Astrocyte of the spinal cord (primary cell): ENCODE data around the gene PRDM11.

ENCODE experiments used
- DNase-seq: peaks from one replicate; pipeline ENCODE4 v3.0.0; 2011; ENCODE audit warnings: low read depth, low spot score
- H3K4me3 ChIP-seq: 2 replicates; pipeline ENCODE4 v1.5.1; 2011; ENCODE audit warnings: low read depth, mild to moderate bottlenecking, low read length, moderate library complexity
- in situ Hi-C: cut with HindIII; loops from 2 replicates; pipeline ENCODE4 v1.10.0; 2017; ENCODE audit warnings: low sequenced_read_pairs
- TF ChIP-seq, protein P1 (sequence below): IDR thresholded peaks from 2 replicates; pipeline ENCODE4 v1.5.1; 2012; ENCODE audit warnings: low read depth, mild to moderate bottlenecking, low read length, inconsistent platforms

PRDM11 gene

DNA sequence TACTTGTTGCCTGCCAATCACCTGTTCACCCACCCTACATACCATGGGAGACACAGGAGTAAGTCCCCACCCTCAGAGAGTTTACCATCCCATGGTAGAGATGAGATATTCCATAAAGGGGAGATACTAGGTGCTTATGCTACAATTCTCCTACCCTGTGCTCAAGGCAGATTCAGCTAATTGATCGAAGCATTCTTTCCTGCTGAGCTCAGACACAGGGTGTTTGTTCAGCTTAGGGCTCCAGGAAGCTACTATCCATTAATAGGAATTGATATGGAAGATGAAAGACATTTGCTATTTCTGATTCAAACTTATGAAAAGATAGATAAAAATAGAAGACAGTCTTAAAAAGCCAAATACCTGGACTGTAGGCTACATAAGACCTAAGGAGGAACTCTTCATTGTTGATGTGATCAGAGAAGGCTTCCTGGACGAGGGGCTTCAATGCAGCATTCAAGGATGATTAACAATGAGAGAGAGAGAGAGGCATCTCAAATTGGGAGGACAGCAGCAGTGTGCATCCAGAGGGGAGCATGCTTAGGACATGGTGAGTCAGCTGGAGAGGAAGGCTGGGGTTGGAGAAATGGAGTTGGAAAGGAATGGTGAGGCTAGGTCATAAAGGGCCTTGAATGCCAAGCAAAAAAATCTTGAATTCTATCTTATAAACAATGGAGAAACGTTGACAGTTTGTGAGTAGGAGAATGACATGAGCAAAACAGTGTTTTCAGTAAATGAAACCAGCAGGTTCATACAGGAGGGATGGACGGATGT lies 124.7 kb downstream of the PRDM11 start:
- in situ Hi-C loops, result no loop called here
- TF ChIP-seq, protein P1, sequence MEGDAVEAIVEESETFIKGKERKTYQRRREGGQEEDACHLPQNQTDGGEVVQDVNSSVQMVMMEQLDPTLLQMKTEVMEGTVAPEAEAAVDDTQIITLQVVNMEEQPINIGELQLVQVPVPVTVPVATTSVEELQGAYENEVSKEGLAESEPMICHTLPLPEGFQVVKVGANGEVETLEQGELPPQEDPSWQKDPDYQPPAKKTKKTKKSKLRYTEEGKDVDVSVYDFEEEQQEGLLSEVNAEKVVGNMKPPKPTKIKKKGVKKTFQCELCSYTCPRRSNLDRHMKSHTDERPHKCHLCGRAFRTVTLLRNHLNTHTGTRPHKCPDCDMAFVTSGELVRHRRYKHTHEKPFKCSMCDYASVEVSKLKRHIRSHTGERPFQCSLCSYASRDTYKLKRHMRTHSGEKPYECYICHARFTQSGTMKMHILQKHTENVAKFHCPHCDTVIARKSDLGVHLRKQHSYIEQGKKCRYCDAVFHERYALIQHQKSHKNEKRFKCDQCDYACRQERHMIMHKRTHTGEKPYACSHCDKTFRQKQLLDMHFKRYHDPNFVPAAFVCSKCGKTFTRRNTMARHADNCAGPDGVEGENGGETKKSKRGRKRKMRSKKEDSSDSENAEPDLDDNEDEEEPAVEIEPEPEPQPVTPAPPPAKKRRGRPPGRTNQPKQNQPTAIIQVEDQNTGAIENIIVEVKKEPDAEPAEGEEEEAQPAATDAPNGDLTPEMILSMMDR, result no peak
- no peak for DNase-seq
- H3K4me3 ChIP-seq, result no peak overlapping the region

DNA sequence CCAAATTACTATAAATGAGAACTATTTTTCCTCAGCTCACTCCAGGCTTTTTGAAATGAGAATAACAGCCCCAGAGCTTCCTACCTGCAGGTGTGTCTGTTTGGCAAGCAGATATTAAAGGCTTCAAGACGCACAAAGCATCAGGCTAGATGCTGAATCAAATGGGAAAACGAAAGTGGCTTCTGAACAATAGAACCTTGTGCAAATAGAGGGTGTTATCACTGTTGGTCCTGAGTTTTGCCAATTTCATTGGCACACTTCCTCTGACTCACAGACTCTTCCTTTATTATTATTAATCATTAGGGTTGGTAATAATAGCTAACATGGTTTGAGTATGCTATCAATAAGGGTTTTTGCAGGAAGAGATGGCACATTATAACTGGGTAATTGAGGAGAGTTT lies 126.3 kb downstream of the PRDM11 start:
- no peak for DNase-seq
- TF ChIP-seq, protein P1, result no peak
- in situ Hi-C loops, result no loop called here
- no peak overlapping the region for H3K4me3 ChIP-seq

DNA sequence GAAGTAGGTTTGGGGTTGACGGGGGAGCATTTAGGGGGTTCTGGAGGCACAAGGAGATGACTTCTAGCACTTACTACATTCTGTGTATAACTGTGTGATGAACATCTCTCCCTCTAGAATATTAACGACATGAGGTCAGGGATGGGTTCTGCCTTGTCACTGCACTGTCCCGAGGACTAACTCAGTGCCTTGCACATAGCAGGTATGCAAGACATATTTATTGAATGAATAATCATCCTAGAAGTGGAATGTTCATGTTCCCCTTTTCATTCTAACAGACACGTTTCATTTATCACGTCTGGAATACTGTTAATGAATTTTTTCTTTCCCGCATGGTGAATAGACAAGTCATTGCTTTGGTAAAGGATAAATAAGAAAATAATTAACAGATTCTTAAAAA lies 127.1 kb downstream of the PRDM11 start:
- in situ Hi-C loops, result no loop called here
- DNase-seq, result no peak
- no peak overlapping the region for H3K4me3 ChIP-seq
- TF ChIP-seq, protein P1, result no peak

DNA sequence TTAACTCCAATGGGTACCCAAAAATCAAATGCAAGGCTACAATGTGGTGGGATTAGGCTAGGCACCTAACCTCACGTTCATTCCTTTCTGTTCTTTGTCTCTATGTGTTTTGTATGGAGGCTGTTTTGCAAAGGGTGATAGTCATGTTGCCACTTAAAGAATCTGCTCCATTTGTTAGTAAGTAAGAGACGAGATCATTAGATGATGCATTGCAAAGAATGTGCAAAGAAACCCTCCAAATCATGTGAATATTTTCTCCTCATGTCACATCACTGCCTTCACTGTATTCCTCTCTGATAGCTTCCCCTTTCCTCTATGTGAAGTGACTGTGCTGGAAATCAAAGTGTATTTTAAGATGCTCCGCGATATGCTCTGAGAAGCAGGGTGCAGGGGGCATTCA lies 127.8 kb downstream of the PRDM11 start:
- TF ChIP-seq, protein P1, result no peak
- in situ Hi-C loops, result no loop called here
- H3K4me3 ChIP-seq, result no peak overlapping the region
- DNase-seq, result no peak

DNA sequence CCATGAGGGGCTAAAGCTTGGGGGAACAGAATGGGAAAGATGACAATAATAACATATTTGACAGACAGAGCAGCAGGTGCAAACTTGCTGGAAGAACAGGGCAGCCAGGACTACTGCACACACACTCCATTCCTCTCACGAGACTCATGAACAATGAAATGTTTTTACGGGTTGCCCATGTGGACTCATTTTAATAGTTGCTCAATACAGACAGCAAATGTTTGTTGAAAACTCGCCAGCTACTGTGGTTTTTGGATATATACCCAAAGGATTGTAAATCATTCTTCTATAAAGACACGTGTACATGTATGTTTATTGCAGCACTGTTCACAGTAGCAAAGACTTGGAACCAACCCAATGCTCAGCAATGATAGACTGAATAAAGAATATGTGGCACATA lies 129.4 kb downstream of the PRDM11 start:
- TF ChIP-seq, protein P1, result no peak
- H3K4me3 ChIP-seq, result no peak overlapping the region
- in situ Hi-C loops, result no loop called here
- DNase-seq, result no peak

DNA sequence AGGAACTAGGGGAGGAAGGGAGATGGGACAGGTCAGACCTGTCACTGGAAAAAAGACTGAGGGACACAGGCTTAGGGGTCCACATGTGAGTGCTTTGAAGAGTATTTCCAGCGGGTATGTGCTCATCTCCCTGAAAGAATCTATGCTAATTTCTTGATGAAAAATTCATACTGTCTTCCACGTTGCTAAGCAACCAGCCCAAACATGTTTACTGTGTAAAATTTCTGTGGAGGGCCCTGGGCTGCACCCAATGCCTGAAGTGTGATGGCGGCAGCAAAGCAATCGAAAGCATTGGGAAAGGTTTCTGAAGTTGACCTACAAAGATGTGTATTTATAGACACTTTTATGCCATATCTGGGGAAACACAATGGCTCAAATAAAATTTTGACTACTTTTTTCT lies 132.3 kb downstream of the PRDM11 start:
- DNase-seq, result no peak
- TF ChIP-seq, protein P1, result no peak
- in situ Hi-C loops, result no loop called here
- H3K4me3 ChIP-seq, result no peak overlapping the region

DNA sequence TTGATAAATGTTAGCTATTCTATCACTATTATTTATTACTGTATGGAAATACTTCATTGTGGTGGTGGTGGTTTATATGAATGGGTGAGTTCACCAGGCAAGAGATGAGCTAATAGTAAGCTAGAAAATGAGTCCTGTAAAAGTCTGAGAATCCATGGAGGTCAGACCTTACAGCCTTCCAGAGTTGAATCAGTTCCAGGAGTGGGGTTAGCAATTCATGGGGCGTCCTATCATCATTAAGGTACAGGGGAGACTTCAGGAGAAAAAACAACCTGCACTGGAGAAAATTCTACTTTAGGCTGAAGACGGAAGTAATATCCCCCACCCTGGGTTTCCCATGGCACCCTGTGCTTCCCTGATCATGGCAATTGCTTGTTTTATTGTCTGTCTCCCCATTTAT lies 133.2 kb downstream of the PRDM11 start:
- DNase-seq, result no peak
- TF ChIP-seq, protein P1, result no peak
- no peak overlapping the region for H3K4me3 ChIP-seq
- in situ Hi-C loops, result no loop called here
